Endothelial cell of umbilical vein (primary cell): ENCODE results near the gene TRMO. TPM values are rescaled to one million over a fixed set of nuclear protein-coding genes. Genes with fewer than 3 reads are reported as not detected.

ENCODE experiments used
- BruUV-seq: library from RNA; stranded (reverse); fragments of 400-500 nt; replicated peaks from 2 replicates; lab custom pipeline; 2021; lab: Mats Ljungman, UMichigan
- CTCF ChIA-PET: fragments of 300-600, 350-600 bp; sonication (Branson Sonifier 250); formaldehyde crosslinking; loops from one replicate; lab custom pipeline; 2021; ENCODE audit warnings: antibody characterized with exemption, inconsistent platforms; lab: Charles Lee
- POLR2A ChIA-PET: fragments of 300-600, 350-600 bp; sonication (Branson Sonifier 250); formaldehyde crosslinking; loops from one replicate; lab custom pipeline; 2021; ENCODE audit warnings: antibody characterized with exemption, inconsistent platforms; lab: Charles Lee
- DNase-seq: peaks from one replicate; pipeline ENCODE4 v3.0.0-alpha.2; 2011; ENCODE audit warnings: low read depth, low spot score
- FAIRE-seq: peaks from 2 replicates; lab custom pipeline; 2011; peaks lifted over from hg19 to GRCh38; lab: Jason Lieb, UNC
- H2AFZ ChIP-seq: 2 replicates; pipeline ENCODE4 v1.6.0; 2012; ENCODE audit warnings: low read depth, low read length, control low read depth, inconsistent platforms
- H3K27ac ChIP-seq: 2 replicates; pipeline ENCODE4 v1.5.1; 2011; ENCODE audit warnings: low read depth, mild to moderate bottlenecking, control low read depth, low read length, moderate library complexity; ENCODE audit not compliant: insufficient read depth
- H3K27me3 ChIP-seq, 2 experiments: 2 replicates each; pipeline versions ENCODE4 v1.6.0 to v1.6.1; 2011; ENCODE audit warnings: low read length in 2 of 2, mixed read lengths in 1 of 2; ENCODE audit not compliant: control insufficient read depth in 2 of 2, insufficient read depth in 2 of 2
- H3K36me3 ChIP-seq, 2 experiments: 2 replicates in 1 of 2; 3 replicates in 1 of 2; pipeline ENCODE4 v1.5.1; 2011; ENCODE audit warnings: low read length in 2 of 2, mild to moderate bottlenecking in 1 of 2, moderate library complexity in 1 of 2; ENCODE audit not compliant: control insufficient read depth in 2 of 2, insufficient read depth in 2 of 2; ENCODE audit errors: extremely low read depth in 1 of 2
- H3K4me1 ChIP-seq: 3 replicates; pipeline ENCODE4 v1.5.1; 2011; ENCODE audit warnings: mild to moderate bottlenecking, low read length; ENCODE audit not compliant: control insufficient read depth, insufficient read depth; ENCODE audit errors: extremely low read depth
- H3K4me2 ChIP-seq: 2 replicates; pipeline ENCODE4 v1.6.1; 2011; ENCODE audit warnings: low read length, control low read depth, mixed read lengths; ENCODE audit not compliant: insufficient read depth
- H3K4me3 ChIP-seq, 3 experiments: fragments of 200-600 bp in 1 of 3; sonication (generic), shearing (Covaris generic) in 1 of 3; replicated peaks in 1 of 3; 2 replicates each; pipeline ENCODE4 v1.5.1; 2011 to 2016; ENCODE audit warnings: control low read depth in 3 of 3, low read length in 3 of 3, mild to moderate bottlenecking in 2 of 3, inconsistent platforms in 1 of 3, low read depth in 1 of 3, moderate library complexity in 1 of 3; ENCODE audit not compliant: insufficient read depth in 1 of 3
- H3K79me2 ChIP-seq: 2 replicates; pipeline ENCODE4 v1.6.0; 2012; ENCODE audit warnings: low read length, inconsistent platforms; ENCODE audit not compliant: control insufficient read depth, insufficient read depth
- H3K9ac ChIP-seq: replicated peaks from 2 replicates; pipeline ENCODE3; 2011; ENCODE audit warnings: low read length, control low read depth; ENCODE audit not compliant: insufficient read depth; ENCODE audit errors: extremely low read depth
- H3K9me1 ChIP-seq: replicated peaks from 3 replicates; pipeline ENCODE4 v1.6.0; 2011; ENCODE audit warnings: mild to moderate bottlenecking, low read length; ENCODE audit not compliant: control insufficient read depth, insufficient read depth; ENCODE audit errors: extremely low read depth
- H3K9me3 ChIP-seq: replicated peaks from 2 replicates; pipeline ENCODE4 v1.5.1; 2012; ENCODE audit warnings: low read length, inconsistent platforms; ENCODE audit not compliant: control insufficient read depth, insufficient read depth
- H4K20me1 ChIP-seq: replicated peaks from 2 replicates; pipeline ENCODE3; 2011; ENCODE audit warnings: mild to moderate bottlenecking, low read length; ENCODE audit not compliant: control insufficient read depth, insufficient read depth; ENCODE audit errors: extremely low read depth
- EZH2 ChIP-seq: IDR thresholded peaks from 2 replicates; pipeline ENCODE4 v1.6.1; 2012; ENCODE audit warnings: borderline replicate concordance, low read depth, mild to moderate bottlenecking, moderate library complexity, low read length, inconsistent platforms; ENCODE audit not compliant: severe bottlenecking
- FOS ChIP-seq: IDR thresholded peaks from 2 replicates; pipeline ENCODE4 v1.6.1; 2011; ENCODE audit warnings: mild to moderate bottlenecking, low read length, moderate library complexity, borderline replicate concordance; ENCODE audit not compliant: insufficient read depth
- GATA2 ChIP-seq: IDR thresholded peaks from 2 replicates; pipeline ENCODE4 v1.7.0; 2011; ENCODE audit warnings: low read depth, mild to moderate bottlenecking, moderate library complexity, mixed read lengths, low read length; ENCODE audit not compliant: insufficient read length, insufficient read depth
- JUN ChIP-seq: IDR thresholded peaks from 2 replicates; pipeline ENCODE4 v1.6.1; 2011; ENCODE audit warnings: borderline replicate concordance, low read depth; ENCODE audit not compliant: insufficient read length, insufficient read depth
- MYC ChIP-seq: IDR thresholded peaks from one replicate; pipeline ENCODE4 v1.6.1; 2011; ENCODE audit warnings: mild to moderate bottlenecking, low read depth, low read length
- POLR2A ChIP-seq: IDR thresholded peaks from 2 replicates; pipeline ENCODE4 v1.6.1; 2012; ENCODE audit warnings: low read depth, mild to moderate bottlenecking, control low read depth, low read length
- POLR2AphosphoS5 ChIP-seq: IDR thresholded peaks from 2 replicates; pipeline ENCODE4 v1.6.1; 2012; ENCODE audit warnings: low read depth, mild to moderate bottlenecking, control low read depth, low read length, moderate library complexity; ENCODE audit not compliant: insufficient read depth
- dilution Hi-C: fragments of 300-500 bp; cut with MboI; formaldehyde crosslinking; loops from one replicate; pipeline ENCODE4 v1.15.0; 2019; ENCODE audit warnings: low sequenced_read_pairs; ENCODE audit not compliant: extremely low pct_ligation_motif_present
- intact Hi-C: fragments of 100-400 bp; cut with micrococcal nuclease; formaldehyde crosslinking; loops from one replicate; pipeline ENCODE4 v1.10.0; 2022
- polyA plus RNA-seq, 4 experiments: library from polyadenylated mRNA; depleted of rRNA in 3 of 4; stranded (reverse) in 3 of 4; unstranded in 1 of 4; fragments of >200 nt; gene quantifications; 2 replicates each; pipeline versions ENCODE4 v1.2.1 to v1.2.3, GENCODE V29; 2011 to 2012; ENCODE audit warnings: missing spikeins in 1 of 4
- total RNA-seq: library from RNA; stranded (reverse); gene quantifications from 2 replicates; pipeline ENCODE4 v1.2.3, GENCODE V29; 2021
- TF ChIP-seq, protein P1 (sequence below), 2 donors: IDR thresholded peaks; 1 replicate in 1 of 2; 2 replicates in 1 of 2; pipeline ENCODE4 v1.5.1; 2011; ENCODE audit warnings: low read length in 2 of 2, mild to moderate bottlenecking in 2 of 2, moderate library complexity in 2 of 2, control low read depth in 1 of 2, inconsistent platforms in 1 of 2, low read depth in 1 of 2; ENCODE audit not compliant: insufficient read depth in 1 of 2; ENCODE audit errors: extremely low read depth in 1 of 2
- TF ChIP-seq, protein P2 (sequence below): IDR thresholded peaks from 2 replicates; pipeline ENCODE4 v1.6.1; 2011; ENCODE audit not compliant: insufficient read depth, insufficient read length

Gene TRMO
- total and polyA plus RNA-seq, 2 donors (not counting 3 experiments of a cell fraction or from before 2014, with no cell fraction given): 10.1 to 11.9 TPM

DNA sequence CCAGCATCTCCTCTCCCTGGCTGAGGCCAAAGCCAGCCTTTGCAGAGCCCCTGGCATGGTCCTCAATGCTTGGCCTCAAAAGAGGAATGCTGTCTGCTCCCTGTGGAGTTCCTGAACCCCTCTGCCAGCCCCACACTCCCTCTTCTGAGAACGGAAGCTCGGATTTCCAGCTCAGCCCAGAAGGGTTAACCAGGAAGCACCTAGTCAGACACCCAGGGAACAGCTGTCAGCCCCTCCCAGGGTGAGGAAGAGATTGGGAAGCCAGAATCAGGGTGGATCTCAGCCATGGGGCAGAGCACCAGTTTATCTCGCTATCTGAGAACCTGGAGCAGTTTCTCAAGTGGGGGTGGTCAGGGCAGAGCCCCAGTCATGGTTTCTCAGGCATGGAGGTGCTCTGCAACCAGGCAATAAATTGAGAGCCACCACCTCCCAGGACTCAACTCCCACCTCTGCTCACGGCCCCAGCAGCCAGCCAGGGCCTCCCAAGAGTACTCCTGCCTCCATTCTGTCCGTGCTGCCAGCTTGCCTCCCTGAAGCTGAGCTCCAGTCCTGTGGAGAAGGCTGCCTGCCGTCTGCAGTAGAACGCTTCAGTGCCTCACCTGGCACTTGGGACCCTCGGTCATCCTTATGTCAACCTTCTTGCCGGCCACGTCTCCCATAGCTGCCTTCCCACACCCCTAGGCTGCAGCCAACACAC is 61.7 kb downstream of the TRMO start:
- no TSS peak for BruUV-seq
- H3K9ac ChIP-seq: no peak overlapping the region
- no peak overlapping the region for H3K4me2 ChIP-seq
- H3K36me3 ChIP-seq: no peaks in the 10 kb centered on the region
- CTCF ChIA-PET: interaction anchor here (1.8 kb wide), 1 partner anchor 40 kb away, joined by 6 read pairs; no protein-coding TSS in a partner anchor
- intact Hi-C loops: no loop called here
- no peak for DNase-seq
- TF ChIP-seq POLR2AphosphoS5: no peak
- TF ChIP-seq EZH2: no peak
- TF ChIP-seq POLR2A: no peak
- TF ChIP-seq FOS: no peak
- TF ChIP-seq, protein P1, sequence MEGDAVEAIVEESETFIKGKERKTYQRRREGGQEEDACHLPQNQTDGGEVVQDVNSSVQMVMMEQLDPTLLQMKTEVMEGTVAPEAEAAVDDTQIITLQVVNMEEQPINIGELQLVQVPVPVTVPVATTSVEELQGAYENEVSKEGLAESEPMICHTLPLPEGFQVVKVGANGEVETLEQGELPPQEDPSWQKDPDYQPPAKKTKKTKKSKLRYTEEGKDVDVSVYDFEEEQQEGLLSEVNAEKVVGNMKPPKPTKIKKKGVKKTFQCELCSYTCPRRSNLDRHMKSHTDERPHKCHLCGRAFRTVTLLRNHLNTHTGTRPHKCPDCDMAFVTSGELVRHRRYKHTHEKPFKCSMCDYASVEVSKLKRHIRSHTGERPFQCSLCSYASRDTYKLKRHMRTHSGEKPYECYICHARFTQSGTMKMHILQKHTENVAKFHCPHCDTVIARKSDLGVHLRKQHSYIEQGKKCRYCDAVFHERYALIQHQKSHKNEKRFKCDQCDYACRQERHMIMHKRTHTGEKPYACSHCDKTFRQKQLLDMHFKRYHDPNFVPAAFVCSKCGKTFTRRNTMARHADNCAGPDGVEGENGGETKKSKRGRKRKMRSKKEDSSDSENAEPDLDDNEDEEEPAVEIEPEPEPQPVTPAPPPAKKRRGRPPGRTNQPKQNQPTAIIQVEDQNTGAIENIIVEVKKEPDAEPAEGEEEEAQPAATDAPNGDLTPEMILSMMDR (IDR thresholded peaks at IDR 0.05; ENCODE audit: extremely low read depth in 1 of 2, insufficient read depth in 1 of 2, low read depth in 1 of 2, low read length in 2 of 2): no peak
- TF ChIP-seq, protein P2, sequence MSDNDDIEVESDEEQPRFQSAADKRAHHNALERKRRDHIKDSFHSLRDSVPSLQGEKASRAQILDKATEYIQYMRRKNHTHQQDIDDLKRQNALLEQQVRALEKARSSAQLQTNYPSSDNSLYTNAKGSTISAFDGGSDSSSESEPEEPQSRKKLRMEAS: no peak
- no peak for TF ChIP-seq JUN
- TF ChIP-seq MYC: no peak
- no peak for TF ChIP-seq GATA2
- no peaks in the 10 kb centered on the region for H3K4me1 ChIP-seq
- H3K9me3 ChIP-seq: no peaks in the 10 kb centered on the region
- H2AFZ ChIP-seq: no peak overlapping the region
- H3K27me3 ChIP-seq: peaks cover 62 to 75% of the 10 kb centered on the region in 2 experiments
- H3K27ac ChIP-seq: no peak overlapping the region
- POLR2A ChIA-PET: no interaction called here
- dilution Hi-C loops: no loop called here
- no peak for FAIRE-seq
- H3K4me3 ChIP-seq: no peak overlapping the region
- no peaks in the 10 kb centered on the region for H3K79me2 ChIP-seq
- no peaks in the 10 kb centered on the region for H3K9me1 ChIP-seq
- H4K20me1 ChIP-seq: no peaks in the 10 kb centered on the region
